Muscle of leg (tissue), 11 donors: Measurements from ENCODE around the gene SRGAP2B. TPM values are rescaled to one million over a fixed set of nuclear protein-coding genes. Genes with fewer than 3 reads are reported as not detected.
A peak's percentile ranks its signal among the peaks of the same experiment; 100 is the strongest.
"Not testable (repeated sequence)": the region's sequence is repeated elsewhere in the genome, so short reads cannot be mapped to it uniquely, and the experiment has no call there.

ENCODE experiments used
- DNase-seq: peaks from one replicate; pipeline ENCODE4 v3.0.0; 2013
- H3K27ac ChIP-seq: one replicate; pipeline ENCODE4 v1.5.1; 2013; ENCODE audit warnings: mild to moderate bottlenecking, low read length, control low read depth
- H3K27me3 ChIP-seq: one replicate; pipeline ENCODE4 v1.6.1; 2013; ENCODE audit warnings: low read length; ENCODE audit not compliant: control insufficient read depth, insufficient read depth
- H3K36me3 ChIP-seq: one replicate; pipeline ENCODE4 v1.6.1; 2013; ENCODE audit warnings: low read length; ENCODE audit not compliant: control insufficient read depth, insufficient read depth
- H3K4me1 ChIP-seq: one replicate; pipeline ENCODE4 v1.6.1; 2013; ENCODE audit warnings: low read length; ENCODE audit not compliant: control insufficient read depth, insufficient read depth
- H3K4me3 ChIP-seq: one replicate; pipeline ENCODE4 v1.5.1; 2013; ENCODE audit warnings: low read length, control low read depth
- H3K9me3 ChIP-seq: replicated peaks from 2 replicates; pipeline ENCODE4 v1.6.1; 2013; ENCODE audit warnings: low read depth, low read length; ENCODE audit not compliant: control insufficient read depth
- whole genome bisulfite sequencing: methylation state at CpG from one replicate; pipeline ENCODE4 v1.1.5; 2013; ENCODE audit warnings: missing lambda C conversion rate; ENCODE audit not compliant: insufficient coverage; 5-methylcytosine and 5-hydroxymethylcytosine counted together
- polyA plus RNA-seq, 8 donors: library from polyadenylated mRNA; unstranded; fragments of 120-200 nt; gene quantifications; one replicate each; pipeline versions ENCODE4 v1.2.1 to v1.2.3, GENCODE V29; 2013; ENCODE audit warnings: inconsistent platforms in 1 of 8, low replicate concordance in 1 of 8; ENCODE audit not compliant: insufficient read length in 8 of 8, insufficient read depth in 1 of 8
- total RNA-seq: library from RNA; stranded (reverse); fragments of 120-200 nt; gene quantifications from one replicate; pipeline ENCODE4 v1.2.4, GENCODE V29; 2013

SRGAP2B gene
- total and polyA plus RNA-seq, 9 donors: 21.4 to 49.3 (median 32.9) TPM

DNA sequence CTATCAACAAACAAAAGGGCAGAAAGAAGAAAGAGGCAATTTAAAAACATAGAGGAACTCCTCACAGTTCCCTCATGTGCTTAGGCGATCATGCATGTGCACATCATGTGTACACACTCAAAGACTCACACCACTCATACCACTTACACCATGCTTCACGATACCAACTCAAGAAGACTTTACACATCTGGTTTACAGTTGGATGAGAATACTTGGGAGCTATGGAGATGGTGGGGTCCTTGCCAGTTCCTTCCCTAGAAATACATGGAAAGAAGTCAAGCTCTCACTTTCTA is 96.2 kb downstream of the SRGAP2B start:
- not testable (repeated sequence) for H3K27me3 ChIP-seq, DNase-seq, H3K36me3 ChIP-seq, H3K27ac ChIP-seq, H3K4me3 ChIP-seq, H3K4me1 ChIP-seq, H3K9me3 ChIP-seq
- no CpG with 5 or more reads among the region's 2 CpGs for WGBS

- not testable (repeated sequence) for H3K4me3 ChIP-seq, H3K27me3 ChIP-seq, H3K27ac ChIP-seq, H3K9me3 ChIP-seq, H3K36me3 ChIP-seq, DNase-seq, H3K4me1 ChIP-seq
- WGBS: no CpG with 5 or more reads among the region's 5 CpGs
Measured at GRCh38 chr1:144998134-144998980, 96.8 kb downstream of the SRGAP2B start.

DNA sequence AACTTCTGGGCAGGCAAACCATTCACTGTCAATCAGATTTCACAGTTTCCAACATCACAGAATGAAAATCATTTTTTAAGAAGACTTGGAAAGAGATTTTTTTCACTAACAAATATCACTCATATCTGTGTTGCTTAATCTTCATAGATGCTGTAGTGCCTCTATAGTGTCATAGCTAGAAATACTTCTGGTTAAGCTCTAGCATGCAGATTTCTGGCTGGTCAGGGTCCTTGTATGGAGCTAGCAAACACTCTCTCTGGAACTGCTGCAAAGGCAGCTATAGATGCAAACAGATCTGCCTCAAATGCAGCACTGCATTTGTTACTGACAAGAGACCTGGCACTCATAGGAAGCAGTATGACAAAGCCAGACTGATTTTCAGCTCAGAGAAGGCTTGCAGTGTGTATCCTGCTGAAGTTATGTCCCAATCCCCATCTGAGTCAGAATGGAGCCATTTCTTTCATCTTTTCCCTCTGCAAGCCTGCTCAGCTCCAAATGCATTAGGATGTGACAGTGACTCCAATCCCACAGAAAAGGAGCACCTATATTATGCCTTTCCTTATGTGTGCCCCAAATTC is 99.2 kb downstream of the SRGAP2B start:
- not testable (repeated sequence) for H3K36me3 ChIP-seq, H3K9me3 ChIP-seq, H3K4me1 ChIP-seq, H3K27me3 ChIP-seq, H3K27ac ChIP-seq, H3K4me3 ChIP-seq
- peak; percentile 3 for DNase-seq

GRCh38 chr1:144992915-144993314 is 102.2 kb downstream of the SRGAP2B start:
- not testable (repeated sequence) for H3K9me3 ChIP-seq, H3K36me3 ChIP-seq, DNase-seq, H3K27me3 ChIP-seq, H3K4me3 ChIP-seq, H3K4me1 ChIP-seq, H3K27ac ChIP-seq
- WGBS: no CpG with 5 or more reads among the region's 1 CpG

GRCh38 chr1:144990611-144991010 is 104.5 kb downstream of the SRGAP2B start:
- H3K9me3 ChIP-seq, H3K27ac ChIP-seq, DNase-seq, H3K27me3 ChIP-seq, H3K4me1 ChIP-seq, H3K4me3 ChIP-seq, H3K36me3 ChIP-seq: not testable (repeated sequence)
- WGBS: no CpG with 5 or more reads among the region's 29 CpGs

DNA sequence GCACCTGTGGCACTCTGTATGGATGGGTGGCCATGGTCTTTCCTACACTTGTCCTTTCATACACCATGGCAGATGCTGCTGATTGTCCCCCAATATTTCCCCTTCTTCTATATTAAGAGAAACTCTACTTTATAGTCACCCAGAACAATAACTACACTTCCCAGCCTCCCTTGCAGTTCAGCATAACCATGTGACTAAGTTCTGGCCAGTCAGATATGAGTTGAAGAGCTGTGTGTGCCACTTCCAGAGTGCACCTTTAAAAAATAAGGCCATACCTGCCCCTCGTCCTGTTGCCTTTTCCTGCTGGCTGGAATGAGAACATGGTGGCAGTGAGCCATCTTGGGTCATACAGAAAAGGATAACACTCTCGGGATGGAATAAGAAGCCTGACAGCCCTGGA is 108.0 kb downstream of the SRGAP2B start:
- not testable (repeated sequence) for H3K27me3 ChIP-seq, H3K4me3 ChIP-seq, H3K4me1 ChIP-seq, H3K9me3 ChIP-seq, DNase-seq, H3K27ac ChIP-seq, H3K36me3 ChIP-seq
- WGBS: no CpG with 5 or more reads among the region's 2 CpGs

DNA sequence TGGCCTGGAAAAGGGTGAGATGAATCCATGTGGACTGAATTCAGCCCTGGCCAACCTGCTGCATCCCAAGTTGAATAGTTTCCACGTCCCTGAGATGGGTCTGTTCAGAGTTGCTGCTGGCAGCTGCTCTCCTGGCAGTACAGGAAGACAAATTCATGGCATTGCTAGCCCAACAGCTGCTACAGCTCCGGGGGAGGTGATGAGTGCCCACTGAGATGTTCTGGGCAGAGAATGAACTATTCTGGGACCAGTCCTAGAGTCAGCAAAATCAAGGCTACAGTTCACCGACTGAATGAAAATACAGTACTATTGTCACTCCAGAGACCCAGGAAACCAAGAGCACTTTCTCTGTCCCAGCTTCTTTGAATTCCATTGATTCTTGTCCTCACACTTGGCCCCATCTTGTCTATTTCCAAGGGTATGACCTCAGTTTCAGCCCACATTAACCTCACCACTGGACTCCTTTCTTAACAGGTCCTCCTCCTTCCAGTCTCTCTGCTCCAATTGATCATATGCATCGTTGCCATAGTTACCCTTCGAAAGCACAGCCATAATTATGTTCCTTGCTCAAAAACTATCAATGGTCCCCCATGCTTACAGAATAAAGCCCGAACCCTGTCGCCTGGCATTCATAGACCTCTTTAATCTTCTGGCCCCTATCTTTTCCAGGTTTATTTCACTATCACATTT is 108.8 kb downstream of the SRGAP2B start:
- H3K4me1 ChIP-seq, H3K27ac ChIP-seq, DNase-seq, H3K9me3 ChIP-seq, H3K4me3 ChIP-seq, H3K36me3 ChIP-seq, H3K27me3 ChIP-seq: not testable (repeated sequence)
- WGBS: no CpG with 5 or more reads among the region's 7 CpGs

- H3K4me3 ChIP-seq, H3K9me3 ChIP-seq, H3K4me1 ChIP-seq, H3K36me3 ChIP-seq, H3K27ac ChIP-seq, H3K27me3 ChIP-seq, DNase-seq: not testable (repeated sequence)
- no CpG with 5 or more reads among the region's 7 CpGs for whole genome bisulfite sequencing
Measured at GRCh38 chr1:144985550-144986170, 109.5 kb downstream of the SRGAP2B start.

DNA sequence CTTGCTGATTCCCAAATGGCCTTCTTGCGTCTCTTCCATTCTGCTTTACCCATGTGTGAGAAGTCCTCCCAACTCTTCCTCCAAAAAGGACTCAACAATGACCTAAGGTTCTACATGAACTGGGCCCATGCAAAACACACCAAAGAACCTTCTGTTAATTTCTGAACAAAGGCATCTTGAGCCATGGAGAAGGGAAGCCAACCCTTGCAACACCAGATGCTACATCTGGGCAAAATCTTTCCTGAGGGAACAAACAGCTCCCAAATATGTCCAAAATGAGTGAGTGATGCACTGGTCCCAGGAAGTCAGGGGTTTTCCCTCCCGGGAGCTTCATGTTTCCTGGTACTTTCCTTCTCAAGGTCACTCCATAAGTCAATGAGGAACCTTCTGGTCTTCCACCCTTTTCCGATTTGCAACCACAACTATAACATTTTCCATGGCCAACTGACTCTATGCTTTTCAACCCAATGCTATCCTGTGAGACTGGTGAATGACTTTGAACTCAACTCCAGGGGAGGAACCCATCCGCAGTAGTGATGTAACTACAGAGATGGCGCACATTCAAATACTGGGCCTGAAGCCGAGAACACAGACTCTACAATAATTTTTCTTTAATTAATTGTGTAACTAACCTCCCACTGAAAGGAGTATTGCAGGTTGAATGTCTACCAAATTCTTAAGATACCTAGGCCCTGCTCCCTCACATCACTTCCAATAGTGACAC is 112.2 kb downstream of the SRGAP2B start:
- WGBS: no CpG with 5 or more reads among the region's 6 CpGs
- H3K9me3 ChIP-seq, H3K4me3 ChIP-seq, H3K27ac ChIP-seq, H3K27me3 ChIP-seq, DNase-seq, H3K4me1 ChIP-seq, H3K36me3 ChIP-seq: not testable (repeated sequence)

DNA sequence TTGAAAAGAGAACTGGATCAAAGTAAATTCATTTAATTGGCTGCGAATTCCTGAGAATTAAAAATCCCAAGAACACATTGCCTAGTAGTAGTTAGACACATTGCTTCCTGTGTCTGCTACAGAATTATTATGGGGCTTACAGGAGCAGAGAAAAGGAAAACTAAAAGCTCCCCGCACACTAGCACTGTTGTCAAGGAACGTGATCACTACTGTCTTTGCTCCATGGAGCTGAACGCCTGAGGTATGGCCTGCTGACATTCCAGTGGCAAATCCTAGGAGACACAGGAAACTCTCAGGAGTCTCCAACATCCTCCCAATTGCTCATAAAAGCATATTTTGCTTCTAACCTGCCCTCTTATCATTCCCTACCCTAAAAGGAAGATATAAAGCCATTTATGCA is 114.0 kb downstream of the SRGAP2B start:
- H3K27ac ChIP-seq, H3K4me3 ChIP-seq, DNase-seq, H3K9me3 ChIP-seq, H3K4me1 ChIP-seq, H3K36me3 ChIP-seq, H3K27me3 ChIP-seq: not testable (repeated sequence)
- WGBS: no CpG with 5 or more reads among the region's 4 CpGs
